IPS-NIHi7 (cell line): ENCODE measurements around the gene STAT5B.

Experiments
- DNase-seq: peaks from one replicate; pipeline ENCODE4 v3.0.0; 2012; ENCODE audit warnings: mixed read lengths; ENCODE audit errors: extremely low spot score

The STAT5B gene

GRCh38 chr17:42180411-42180921, 95.7 kb downstream of the STAT5B start:
- DNase-seq = peak; percentile 51

- DNase-seq = peak; percentile 93
Measured at GRCh38 chr17:42179911-42180410, 96.2 kb downstream of the STAT5B start.

- DNase-seq = no peak
Measured at GRCh38 chr17:42179335-42179734, 96.9 kb downstream of the STAT5B start.

- no peak for DNase-seq
Measured at GRCh38 chr17:42178817-42179216, 97.4 kb downstream of the STAT5B start.

GRCh38 chr17:42177684-42178083, 98.5 kb downstream of the STAT5B start:
- no peak for DNase-seq

- no peak for DNase-seq
Measured at GRCh38 chr17:42174126-42174783, 101.9 kb downstream of the STAT5B start.

GRCh38 chr17:42171831-42172230, 104.4 kb downstream of the STAT5B start:
- DNase-seq = peak; percentile 57

GRCh38 chr17:42169351-42169750, 106.8 kb downstream of the STAT5B start:
- no peak for DNase-seq

GRCh38 chr17:42167807-42168206, 108.4 kb downstream of the STAT5B start:
- DNase-seq = no peak

GRCh38 chr17:42166196-42166763, 109.9 kb downstream of the STAT5B start:
- no peak for DNase-seq

- no peak for DNase-seq
Measured at GRCh38 chr17:42165751-42166150, 110.4 kb downstream of the STAT5B start.

- no peak for DNase-seq
Measured at GRCh38 chr17:42163696-42164407, 112.3 kb downstream of the STAT5B start.

GRCh38 chr17:42163113-42163512, 113.1 kb downstream of the STAT5B start:
- DNase-seq = peak; percentile 81

GRCh38 chr17:42160531-42160910, 115.7 kb downstream of the STAT5B start:
- DNase-seq = no peak

- no peak for DNase-seq
Measured at GRCh38 chr17:42159796-42160530, 116.2 kb downstream of the STAT5B start.

GRCh38 chr17:42155614-42156045, 120.6 kb downstream of the STAT5B start:
- peak; percentile 68 for DNase-seq

- DNase-seq = no peak
Measured at GRCh38 chr17:42153919-42154742, 122.1 kb downstream of the STAT5B start.
